OCI-LY7 (cell line): ENCODE data around the gene ZNF438. TPM values are rescaled to one million over a fixed set of nuclear protein-coding genes. Genes with fewer than 3 reads are reported as not detected.

Source experiments
- BruUV-seq: library from RNA; stranded (reverse); fragments of 400-500 nt; replicated peaks from 2 replicates; lab custom pipeline; 2021; lab: Mats Ljungman, UMichigan
- CTCF ChIA-PET: fragments of 300-600 bp; sonication (Branson Sonifier 250); formaldehyde crosslinking; loops from one replicate; lab custom pipeline; 2022; ENCODE audit warnings: antibody characterized with exemption; ENCODE audit not compliant: unreplicated experiment; lab: Charles Lee
- POLR2A ChIA-PET: fragments of 300-600 bp; sonication (Branson Sonifier 250); formaldehyde crosslinking; loops from one replicate; lab custom pipeline; 2022; ENCODE audit warnings: antibody characterized with exemption; lab: Charles Lee
- DNase-seq: peaks from one replicate; pipeline ENCODE4 v3.0.0-alpha.2; 2015; ENCODE audit warnings: low spot score
- H2AFZ ChIP-seq: fragments of 200-600 bp; sonication (generic), shearing (Covaris generic); 2 replicates; pipeline ENCODE4 v1.6.1; 2014; ENCODE audit warnings: mild to moderate bottlenecking, antibody characterized with exemption, low read length, moderate library complexity
- H3K27ac ChIP-seq: fragments of 200-600 bp; sonication (generic); 2 replicates; pipeline ENCODE4 v1.5.1; 2014; ENCODE audit warnings: mixed run types, low read depth, mild to moderate bottlenecking, moderate library complexity, low read length, inconsistent platforms; ENCODE audit not compliant: poor library complexity, severe bottlenecking
- H3K36me3 ChIP-seq: fragments of 200-600 bp; sonication (generic); 2 replicates; pipeline ENCODE4 v1.6.1; 2014; ENCODE audit warnings: mild to moderate bottlenecking, antibody characterized with exemption, low read length, moderate library complexity, mixed read lengths; ENCODE audit not compliant: insufficient read depth
- H3K4me1 ChIP-seq: fragments of 200-600 bp; sonication (generic); 2 replicates; pipeline ENCODE4 v1.5.1; 2014; ENCODE audit warnings: mild to moderate bottlenecking, low read length; ENCODE audit not compliant: insufficient read depth, poor library complexity, severe bottlenecking
- H3K4me2 ChIP-seq: fragments of 200-600 bp; sonication (generic); 2 replicates; pipeline ENCODE4 v1.6.1; 2014; ENCODE audit warnings: mild to moderate bottlenecking, low read length
- H3K4me3 ChIP-seq: fragments of 200-600 bp; sonication (generic); 2 replicates; pipeline ENCODE4 v1.5.1; 2014; ENCODE audit warnings: mild to moderate bottlenecking, low read depth, low read length; ENCODE audit not compliant: poor library complexity, severe bottlenecking
- H3K79me2 ChIP-seq: fragments of 200-600 bp; sonication (generic); 2 replicates; pipeline ENCODE4 v1.6.1; 2016; ENCODE audit warnings: low read depth, mild to moderate bottlenecking, low read length, moderate library complexity, mixed read lengths; ENCODE audit not compliant: insufficient read depth
- H3K9me2 ChIP-seq: fragments of 200-600 bp; sonication (generic); 2 replicates; pipeline ENCODE4 v1.6.1; 2016; ENCODE audit warnings: mild to moderate bottlenecking, low read length, mixed read lengths; ENCODE audit not compliant: insufficient read depth
- H3K9me3 ChIP-seq: fragments of 200-600 bp; sonication (generic); 2 replicates; pipeline ENCODE4 v1.6.1; 2014; ENCODE audit warnings: mild to moderate bottlenecking, mixed run types, low read length, mixed read lengths
- H4K20me1 ChIP-seq: fragments of 200-600 bp; sonication (generic); 2 replicates; pipeline ENCODE4 v1.6.1; 2014; ENCODE audit warnings: mild to moderate bottlenecking, antibody characterized with exemption, low read length, moderate library complexity, mixed read lengths; ENCODE audit not compliant: insufficient read depth
- EZH2phosphoT487 ChIP-seq: fragments of 200-600 bp; sonication (generic); IDR thresholded peaks from 2 replicates; pipeline ENCODE4 v1.6.1; 2018; ENCODE audit warnings: low read depth, borderline replicate concordance, mild to moderate bottlenecking, mixed run types, antibody characterized with exemption, low read length, moderate library complexity, mixed read lengths
- intact Hi-C: fragments of 100-400 bp; cut with micrococcal nuclease; formaldehyde crosslinking; loops from one replicate; pipeline ENCODE4 v1.10.0; 2022; ENCODE audit not compliant: unreplicated experiment
- total RNA-seq, 2 experiments: library from RNA; depleted of rRNA in 1 of 2; stranded (reverse); fragments of >200 nt in 1 of 2; shearing (Covaris generic) in 1 of 2; gene quantifications; 2 replicates each; pipeline ENCODE4 v1.2.3, GENCODE V29; 2014 to 2022
- TF ChIP-seq, protein P1 (sequence below): fragments of 200-600 bp; sonication (generic); conservative IDR thresholded peaks from 2 replicates; pipeline ENCODE4 v1.5.1; 2014; ENCODE audit warnings: mild to moderate bottlenecking, antibody characterized with exemption, low read length, moderate library complexity, mixed read lengths

The ZNF438 gene
- total RNA-seq, 2 experiments from 2014 or later, result 2.0 to 2.5 TPM

DNA sequence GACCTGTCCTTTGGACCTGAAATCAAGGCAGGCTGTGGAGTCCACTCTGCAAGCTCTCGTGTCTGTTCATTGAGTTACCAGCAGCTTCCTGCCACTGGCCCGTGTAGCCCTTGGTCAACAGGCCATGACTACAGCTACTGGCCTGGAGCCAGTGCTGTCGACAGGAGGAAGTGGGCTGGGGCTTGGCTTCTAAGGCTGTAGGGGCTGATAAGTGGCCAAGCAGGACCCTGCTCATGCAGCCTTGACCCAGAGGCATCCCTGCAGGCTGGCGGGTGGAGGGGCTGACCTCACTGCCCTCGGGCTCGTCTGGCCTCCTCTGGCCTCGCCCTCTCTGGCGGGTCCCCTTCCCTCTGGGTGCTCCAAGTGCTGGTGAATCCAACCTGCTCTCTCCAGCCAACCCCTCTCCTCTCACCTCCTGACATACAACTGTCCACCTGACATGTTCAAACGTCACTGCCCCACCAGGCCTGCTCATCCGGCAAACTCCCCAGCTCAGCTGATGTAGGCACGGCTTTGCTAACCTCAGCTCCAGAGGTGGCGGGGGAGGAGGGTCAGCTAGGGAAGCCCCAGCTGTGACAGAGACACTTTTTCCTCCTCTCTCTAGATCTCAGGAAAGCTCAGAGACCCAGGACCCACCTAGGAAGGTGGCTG lies 213.5 kb downstream of the ZNF438 start:
- intact Hi-C loops, result no loop called here
- no peak for DNase-seq
- Histone ChIP-seq H4K20me1 (no peaks in the 10 kb centered on the region), H3K4me2 (no peak overlapping the region), H3K9me3 (no peaks in the 10 kb centered on the region), H3K9me2 (no peaks in the 10 kb centered on the region), H3K4me3 (no peak overlapping the region), H2AFZ (no peak overlapping the region), H3K4me1 (no peaks in the 10 kb centered on the region), H3K36me3 (no peaks in the 10 kb centered on the region), H3K79me2 (no peaks in the 10 kb centered on the region), H3K27ac (no peak overlapping the region)
- ChIA-PET POLR2A (no interaction called here), CTCF (no interaction called here)
- BruUV-seq, result no TSS peak
- TF ChIP-seq, protein P1, sequence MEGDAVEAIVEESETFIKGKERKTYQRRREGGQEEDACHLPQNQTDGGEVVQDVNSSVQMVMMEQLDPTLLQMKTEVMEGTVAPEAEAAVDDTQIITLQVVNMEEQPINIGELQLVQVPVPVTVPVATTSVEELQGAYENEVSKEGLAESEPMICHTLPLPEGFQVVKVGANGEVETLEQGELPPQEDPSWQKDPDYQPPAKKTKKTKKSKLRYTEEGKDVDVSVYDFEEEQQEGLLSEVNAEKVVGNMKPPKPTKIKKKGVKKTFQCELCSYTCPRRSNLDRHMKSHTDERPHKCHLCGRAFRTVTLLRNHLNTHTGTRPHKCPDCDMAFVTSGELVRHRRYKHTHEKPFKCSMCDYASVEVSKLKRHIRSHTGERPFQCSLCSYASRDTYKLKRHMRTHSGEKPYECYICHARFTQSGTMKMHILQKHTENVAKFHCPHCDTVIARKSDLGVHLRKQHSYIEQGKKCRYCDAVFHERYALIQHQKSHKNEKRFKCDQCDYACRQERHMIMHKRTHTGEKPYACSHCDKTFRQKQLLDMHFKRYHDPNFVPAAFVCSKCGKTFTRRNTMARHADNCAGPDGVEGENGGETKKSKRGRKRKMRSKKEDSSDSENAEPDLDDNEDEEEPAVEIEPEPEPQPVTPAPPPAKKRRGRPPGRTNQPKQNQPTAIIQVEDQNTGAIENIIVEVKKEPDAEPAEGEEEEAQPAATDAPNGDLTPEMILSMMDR, result no peak

DNA sequence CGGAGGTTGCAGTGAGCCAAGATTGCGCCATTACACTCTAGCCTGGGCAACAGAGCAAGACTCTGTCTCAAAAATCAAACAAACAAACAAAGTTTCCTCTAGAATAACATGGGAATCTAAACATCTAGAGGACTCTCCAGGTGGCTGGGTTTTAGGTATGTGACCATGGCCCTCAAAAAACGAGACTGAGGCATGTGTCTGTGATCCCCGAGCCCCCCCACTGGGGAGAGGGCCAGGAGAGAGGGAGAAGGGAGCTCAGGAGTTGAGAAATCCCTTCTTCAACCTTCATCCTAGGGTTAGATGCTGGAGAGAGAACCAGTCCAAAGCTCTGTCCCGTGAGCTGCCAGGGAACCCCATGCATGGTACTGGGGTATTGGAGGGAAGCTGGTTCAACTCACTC lies 214.1 kb downstream of the ZNF438 start:
- Histone ChIP-seq H3K36me3 (no peaks in the 10 kb centered on the region), H4K20me1 (no peaks in the 10 kb centered on the region), H3K9me3 (no peaks in the 10 kb centered on the region), H3K79me2 (no peaks in the 10 kb centered on the region), H3K9me2 (no peaks in the 10 kb centered on the region), H3K27ac (no peak overlapping the region), H3K4me1 (no peaks in the 10 kb centered on the region), H3K4me3 (no peak overlapping the region), H3K4me2 (no peak overlapping the region), H2AFZ (no peak overlapping the region)
- intact Hi-C loops, result no loop called here
- POLR2A ChIA-PET, result interaction anchor here (0.6 kb wide), 1 partner anchor 10 kb away, joined by 3 read pairs; no protein-coding TSS in a partner anchor
- DNase-seq, result no peak
- CTCF ChIA-PET, result no interaction called here
- no TSS peak for BruUV-seq
- TF ChIP-seq, protein P1, result no peak
- no peak for TF ChIP-seq EZH2phosphoT487

DNA sequence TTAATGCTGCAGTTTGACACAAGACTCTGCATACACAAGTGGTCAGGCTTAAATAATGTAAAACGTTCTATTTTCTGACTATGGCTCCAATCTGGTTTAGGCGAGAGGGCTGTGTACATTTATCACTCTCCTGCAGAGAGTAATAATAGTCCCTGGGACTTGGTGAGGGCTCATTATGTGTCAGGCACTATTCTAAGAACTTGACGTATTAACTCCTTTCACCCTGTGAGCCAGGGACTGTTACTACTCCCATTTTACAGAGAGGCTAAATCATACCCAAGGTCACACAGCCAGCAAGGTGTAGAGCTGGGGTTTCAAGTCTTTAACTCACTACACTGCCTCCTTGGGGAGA lies 214.9 kb downstream of the ZNF438 start:
- Histone ChIP-seq H3K36me3 (no peaks in the 10 kb centered on the region), H4K20me1 (no peaks in the 10 kb centered on the region), H3K27ac (no peak overlapping the region), H3K4me1 (no peaks in the 10 kb centered on the region), H3K9me3 (no peaks in the 10 kb centered on the region), H3K4me3 (no peak overlapping the region), H3K4me2 (no peak overlapping the region), H3K79me2 (no peaks in the 10 kb centered on the region), H3K9me2 (no peaks in the 10 kb centered on the region), H2AFZ (no peak overlapping the region)
- intact Hi-C loops, result no loop called here
- POLR2A ChIA-PET, result no interaction called here
- CTCF ChIA-PET, result no interaction called here
- DNase-seq, result no peak
- BruUV-seq, result no TSS peak
- no peak for TF ChIP-seq EZH2phosphoT487
- TF ChIP-seq, protein P1, result no peak
